ENCODE measurements around the gene TARBP1.
"Not testable (repeated sequence)": the region's sequence is repeated elsewhere in the genome, so short reads cannot be mapped to it uniquely, and the experiment has no call there.

Gene TARBP1

GRCh38 chr1:234478481-234479309 is at the start of gene TARBP1:
Gene TARBP1 (minus strand): TSS chr1:234479179. CDS start chr1:234479103, 76 bp downstream.
- peak within 1 kb of the TSS; percentile 59 for H3K27ac ChIP-seq
- DNase-seq (ENCODE audit: low read depth, low spot score): no peak

- no peak for DNase-seq (ENCODE audit: low read depth, low spot score)
- no peak overlapping the region for H3K27ac ChIP-seq
Observed at GRCh38 chr1:234528074-234528865, 49.3 kb upstream of the TARBP1 start.

GRCh38 chr1:234527346-234527745 is 48.4 kb upstream of the TARBP1 start:
- no peak for DNase-seq (ENCODE audit: low read depth, low spot score)
- no peak overlapping the region for H3K27ac ChIP-seq

GRCh38 chr1:234526922-234527321 is 47.9 kb upstream of the TARBP1 start:
- DNase-seq (ENCODE audit: low read depth, low spot score): no peak
- no peak overlapping the region for H3K27ac ChIP-seq

GRCh38 chr1:234525099-234525799 is 46.3 kb upstream of the TARBP1 start:
- H3K27ac ChIP-seq: no peak overlapping the region
- no peak for DNase-seq (ENCODE audit: low read depth, low spot score)

GRCh38 chr1:234521836-234522235 is 42.9 kb upstream of the TARBP1 start:
- no peak for DNase-seq (ENCODE audit: low read depth, low spot score)
- H3K27ac ChIP-seq: no peak overlapping the region

- DNase-seq (ENCODE audit: low read depth, low spot score): no peak
Observed at GRCh38 chr1:234520908-234521817, 42.2 kb upstream of the TARBP1 start.

GRCh38 chr1:234519506-234519905 is 40.5 kb upstream of the TARBP1 start:
- H3K27ac ChIP-seq: no peak overlapping the region
- no peak for DNase-seq (ENCODE audit: low read depth, low spot score)

More at GRCh38 chr1:234520908-234521817, 42.2 kb upstream of the TARBP1 start:
- no peak overlapping the region for H3K27ac ChIP-seq

GRCh38 chr1:234518876-234519275 is 39.9 kb upstream of the TARBP1 start:
- DNase-seq (ENCODE audit: low read depth, low spot score): no peak
- no peak overlapping the region for H3K27ac ChIP-seq

GRCh38 chr1:234518086-234518485 is 39.1 kb upstream of the TARBP1 start:
- not testable (repeated sequence) for DNase-seq (ENCODE audit: low read depth, low spot score)

GRCh38 chr1:234517110-234517802 is 38.3 kb upstream of the TARBP1 start:
- no peak overlapping the region for H3K27ac ChIP-seq
- DNase-seq (ENCODE audit: low read depth, low spot score): no peak

More at GRCh38 chr1:234518086-234518485, 39.1 kb upstream of the TARBP1 start:
- not testable (repeated sequence) for H3K27ac ChIP-seq

GRCh38 chr1:234515821-234516241 is 36.9 kb upstream of the TARBP1 start:
- DNase-seq (ENCODE audit: low read depth, low spot score): no peak
- peak overlapping the region; percentile 88 for H3K27ac ChIP-seq

GRCh38 chr1:234515411-234515810 is 36.4 kb upstream of the TARBP1 start:
- DNase-seq (ENCODE audit: low read depth, low spot score): no peak
- H3K27ac ChIP-seq: peak overlapping the region; percentile 88

GRCh38 chr1:234512451-234512861 is 33.5 kb upstream of the TARBP1 start:
- no peak for DNase-seq (ENCODE audit: low read depth, low spot score)

GRCh38 chr1:234509457-234510328 is 30.7 kb upstream of the TARBP1 start:
- DNase-seq (ENCODE audit: low read depth, low spot score): no peak
- peak overlapping the region; percentile 42 for H3K27ac ChIP-seq

More at GRCh38 chr1:234512451-234512861, 33.5 kb upstream of the TARBP1 start:
- no peak overlapping the region for H3K27ac ChIP-seq

GRCh38 chr1:234507626-234508387 is 28.8 kb upstream of the TARBP1 start:
- DNase-seq (ENCODE audit: low read depth, low spot score): no peak
- H3K27ac ChIP-seq: no peak overlapping the region

GRCh38 chr1:234507089-234507488 is 28.1 kb upstream of the TARBP1 start:
- DNase-seq (ENCODE audit: low read depth, low spot score): no peak

More at GRCh38 chr1:234507089-234507488, 28.1 kb upstream of the TARBP1 start:
- no peak overlapping the region for H3K27ac ChIP-seq
